Testis (tissue), 2 donors: Measurements from ENCODE around the gene FNIP1.

Experiments used
- POLR2A ChIP-seq: fragments of 450-650 bp; IDR thresholded peaks from one replicate; pipeline ENCODE4 v1.6.1; 2017; ENCODE audit warnings: antibody characterized with exemption, mild to moderate bottlenecking, moderate library complexity
- TF ChIP-seq, protein P1 (sequence below), 3 experiments: fragments of 450-650 bp in 2 of 3; fragments of 200-600 bp in 1 of 3; sonication (generic) in 1 of 3; IDR thresholded peaks; one replicate each; pipeline ENCODE4 v1.5.1; 2016 to 2019; ENCODE audit warnings: antibody characterized with exemption in 3 of 3, mild to moderate bottlenecking in 2 of 3, moderate library complexity in 1 of 3

GRCh38 chr5:131647048-131647769 lies 149.6 kb downstream of the FNIP1 start:
- TF ChIP-seq, protein P1, sequence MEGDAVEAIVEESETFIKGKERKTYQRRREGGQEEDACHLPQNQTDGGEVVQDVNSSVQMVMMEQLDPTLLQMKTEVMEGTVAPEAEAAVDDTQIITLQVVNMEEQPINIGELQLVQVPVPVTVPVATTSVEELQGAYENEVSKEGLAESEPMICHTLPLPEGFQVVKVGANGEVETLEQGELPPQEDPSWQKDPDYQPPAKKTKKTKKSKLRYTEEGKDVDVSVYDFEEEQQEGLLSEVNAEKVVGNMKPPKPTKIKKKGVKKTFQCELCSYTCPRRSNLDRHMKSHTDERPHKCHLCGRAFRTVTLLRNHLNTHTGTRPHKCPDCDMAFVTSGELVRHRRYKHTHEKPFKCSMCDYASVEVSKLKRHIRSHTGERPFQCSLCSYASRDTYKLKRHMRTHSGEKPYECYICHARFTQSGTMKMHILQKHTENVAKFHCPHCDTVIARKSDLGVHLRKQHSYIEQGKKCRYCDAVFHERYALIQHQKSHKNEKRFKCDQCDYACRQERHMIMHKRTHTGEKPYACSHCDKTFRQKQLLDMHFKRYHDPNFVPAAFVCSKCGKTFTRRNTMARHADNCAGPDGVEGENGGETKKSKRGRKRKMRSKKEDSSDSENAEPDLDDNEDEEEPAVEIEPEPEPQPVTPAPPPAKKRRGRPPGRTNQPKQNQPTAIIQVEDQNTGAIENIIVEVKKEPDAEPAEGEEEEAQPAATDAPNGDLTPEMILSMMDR (IDR thresholded peaks at IDR 0.05), result no peak
- TF ChIP-seq POLR2A, result no peak
